ENCODE measurements around the gene RIOK3. TPM values are rescaled to one million over a fixed set of nuclear protein-coding genes. Genes with fewer than 3 reads are reported as not detected.
"Not testable (repeated sequence)": the region's sequence is repeated elsewhere in the genome, so short reads cannot be mapped to it uniquely, and the experiment has no call there.

The RIOK3 gene
- total and polyA plus RNA-seq, 9 donors: 21.5 to 48.3 (median 39.2) TPM

DNA sequence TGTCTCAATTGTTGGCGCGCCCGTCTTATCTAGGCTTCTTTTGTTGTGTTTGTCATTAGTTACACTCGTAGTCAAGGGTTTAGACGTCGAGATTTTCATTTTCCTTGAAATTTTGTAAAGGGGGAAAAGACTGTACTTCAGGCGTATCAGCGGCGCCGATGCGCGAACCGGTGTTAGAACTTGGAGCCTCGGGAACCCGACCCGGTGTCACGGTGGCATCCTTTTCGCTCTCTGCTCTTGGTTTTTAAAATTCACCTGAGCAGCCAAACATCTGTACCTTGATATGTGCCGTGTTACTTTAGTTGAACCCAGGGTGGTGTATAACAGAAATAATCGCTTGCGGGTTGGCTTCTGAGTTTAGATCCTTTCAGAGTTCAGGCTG lies 50.9 kb downstream of the RIOK3 start:
- H3K4me3 ChIP-seq: peak overlapping the region; percentile 85
- no peaks in the 10 kb centered on the region for H3K27me3 ChIP-seq
- 1 to 2% (median 2%) methylated on average over 21 of the region's 21 CpGs for WGBS, 3 donors
- peak overlapping the region; percentile 36 to 93 for H3K27ac ChIP-seq
- no peaks in the 10 kb centered on the region for H3K36me3 ChIP-seq
- TF ChIP-seq CTCF (IDR thresholded peaks at IDR 0.05) (no peak), EP300 (IDR thresholded peaks at IDR 0.05) (no peak), POLR2A (IDR thresholded peaks at IDR 0.05) (no peak)
- H3K9me3 ChIP-seq: no peaks in the 10 kb centered on the region
- intact Hi-C loops (cut with DNase I): loop anchor here in 2 of 4 donors (2.0 to 10.0 kb wide), 4 partner anchors 49 to 311 kb away; partner anchors contain the start of genes NPC1 (in 2 of the 2) and RIOK3 (in 1 of the 2)
- no peak for DNase-seq
- H3K4me1 ChIP-seq (ENCODE audit: insufficient read depth): peaks cover 5% of the 10 kb centered on the region

GRCh38 chr18:23504720-23505119 lies 51.6 kb downstream of the RIOK3 start:
- H3K36me3 ChIP-seq: no peaks in the 10 kb centered on the region
- H3K4me3 ChIP-seq: no peak overlapping the region
- no peak for DNase-seq
- intact Hi-C loops (cut with DNase I): loop anchor here in 2 of 4 donors (5.0 to 10.0 kb wide), 3 partner anchors 50 to 310 kb away; partner anchors contain the start of genes NPC1 (in 1 of the 2) and RIOK3 (in 1 of the 2)
- H3K27me3 ChIP-seq: no peaks in the 10 kb centered on the region
- TF ChIP-seq CTCF (IDR thresholded peaks at IDR 0.05) (no peak), POLR2A (IDR thresholded peaks at IDR 0.05) (no peak)
- peaks cover 5% of the 10 kb centered on the region for H3K4me1 ChIP-seq (ENCODE audit: insufficient read depth)
- WGBS, 3 donors: 83 to 94% (median 88%) methylated on average over 3 of the region's 3 CpGs
- H3K27ac ChIP-seq: no peak overlapping the region
- H3K9me3 ChIP-seq: no peaks in the 10 kb centered on the region

DNA sequence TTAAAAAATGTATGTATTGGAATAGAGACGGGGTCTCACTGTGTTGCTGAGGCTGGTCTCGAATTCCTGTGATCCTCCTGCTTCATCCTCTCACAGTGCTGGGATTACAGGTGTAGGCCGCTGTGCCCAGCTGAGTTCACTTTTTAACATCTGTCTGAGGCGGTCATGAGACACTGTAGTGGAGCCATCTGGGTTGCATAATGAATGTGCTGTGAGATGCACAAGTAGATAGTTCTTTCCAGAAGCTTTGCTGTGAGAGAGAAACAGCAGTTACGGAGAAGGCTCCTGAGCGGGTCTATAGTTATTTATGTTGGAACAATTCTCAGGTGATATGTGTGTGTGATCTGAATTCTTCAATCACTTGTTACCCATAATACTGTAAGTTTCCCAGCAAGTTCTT lies 53.3 kb downstream of the RIOK3 start:
- Histone ChIP-seq H3K9me3 (no peaks in the 10 kb centered on the region), H3K4me1 (ENCODE audit: insufficient read depth) (peaks cover 5% of the 10 kb centered on the region), H3K4me3 (no peak overlapping the region), H3K36me3 (no peaks in the 10 kb centered on the region), H3K27ac (no peak overlapping the region), H3K27me3 (no peaks in the 10 kb centered on the region)
- DNase-seq: no peak
- intact Hi-C loops (cut with DNase I): loop anchor here in 2 of 4 donors (10.0 kb wide), 2 partner anchors 52 to 308 kb away; partner anchors contain the start of gene RIOK3 (in 1 of the 2)
- TF ChIP-seq POLR2A (IDR thresholded peaks at IDR 0.05) (no peak), EP300 (IDR thresholded peaks at IDR 0.05) (no peak), CTCF (IDR thresholded peaks at IDR 0.05) (no peak)
- 81 to 95% (median 88%) methylated on average over 6 of the region's 6 CpGs for whole genome bisulfite sequencing, 3 donors

DNA sequence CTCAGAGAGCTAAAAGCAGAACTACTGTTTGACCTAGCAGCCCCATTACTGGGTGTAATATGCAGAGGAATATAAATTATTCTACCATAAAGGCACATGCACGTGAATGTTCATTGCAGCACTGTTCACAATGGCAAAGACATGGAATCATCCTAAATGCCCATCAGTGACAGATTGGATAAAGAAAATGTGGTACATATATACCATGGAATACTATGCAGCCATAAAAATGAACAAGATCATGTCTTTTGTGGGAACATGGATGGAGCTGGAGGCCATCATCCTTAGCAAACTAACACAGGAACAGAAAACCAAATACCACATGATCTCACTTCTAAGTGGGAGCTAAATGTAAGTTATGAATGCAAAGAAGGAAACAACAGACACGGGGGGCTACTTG lies 57.8 kb downstream of the RIOK3 start:
- intact Hi-C loops (cut with DNase I): loop anchor here in 2 of 4 donors (10.0 kb wide), 2 partner anchors 74 to 194 kb away; partner anchors contain the start of gene NPC1 (in 1 of the 2)
- not testable (repeated sequence) for H3K9me3 ChIP-seq; DNase-seq; H3K36me3 ChIP-seq; H3K27ac ChIP-seq; H3K4me3 ChIP-seq; H3K27me3 ChIP-seq; H3K4me1 ChIP-seq (ENCODE audit: insufficient read depth)
- WGBS, 3 donors: 94 to 98% (median 95%) methylated on average over 2 of the region's 2 CpGs

GRCh38 chr18:23512216-23512615 lies 59.1 kb downstream of the RIOK3 start:
- H3K4me1 ChIP-seq (ENCODE audit: insufficient read depth); H3K27me3 ChIP-seq; H3K36me3 ChIP-seq; DNase-seq; H3K4me3 ChIP-seq; H3K9me3 ChIP-seq: not testable (repeated sequence)
- 40 to 67% (median 45%) methylated on average over 7 of the region's 7 CpGs for WGBS, 3 donors
- intact Hi-C loops (cut with DNase I): loop anchor here in 2 of 4 donors (10.0 kb wide), 2 partner anchors 73 to 193 kb away; partner anchors contain the start of gene NPC1 (in 1 of the 2)
- H3K27ac ChIP-seq: peak overlapping the region in 1 of 2 donors; percentile 31

All from ovary (tissue), 9 donors.